C4-2B (cell line): ENCODE results near the gene LCN10.

Source experiments
- ZFX ChIP-seq: fragments of 450-650 bp; IDR thresholded peaks from 2 replicates; pipeline ENCODE4 v1.6.1; 2017
- TF ChIP-seq, protein P1 (sequence below): fragments of 450-650 bp; conservative IDR thresholded peaks from 2 replicates; pipeline ENCODE4 v1.5.1; 2017; ENCODE audit warnings: mild to moderate bottlenecking

DNA sequence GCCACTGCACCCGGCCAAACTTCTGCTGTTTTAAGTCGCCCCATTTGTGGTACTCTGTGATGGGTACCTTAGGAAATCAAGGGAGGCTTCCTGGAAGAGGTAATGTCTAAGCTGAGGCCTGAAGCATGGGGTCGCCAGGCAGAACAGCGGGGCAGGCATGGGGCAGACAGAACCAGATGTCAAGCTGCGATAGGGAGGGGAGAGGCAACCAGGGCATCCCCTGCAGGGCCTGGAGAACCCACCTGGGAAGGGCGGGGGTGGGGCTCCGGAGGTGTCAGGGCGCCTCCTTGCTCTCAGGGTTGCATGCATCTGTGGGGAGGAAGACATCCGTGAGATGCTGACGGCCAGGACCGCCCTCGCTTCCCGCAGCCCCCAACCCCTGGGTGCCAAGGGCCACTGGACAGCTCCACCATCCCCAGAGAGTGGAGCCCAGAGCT is 18.8 kb upstream of the LCN10 start:
- TF ChIP-seq, protein P1, sequence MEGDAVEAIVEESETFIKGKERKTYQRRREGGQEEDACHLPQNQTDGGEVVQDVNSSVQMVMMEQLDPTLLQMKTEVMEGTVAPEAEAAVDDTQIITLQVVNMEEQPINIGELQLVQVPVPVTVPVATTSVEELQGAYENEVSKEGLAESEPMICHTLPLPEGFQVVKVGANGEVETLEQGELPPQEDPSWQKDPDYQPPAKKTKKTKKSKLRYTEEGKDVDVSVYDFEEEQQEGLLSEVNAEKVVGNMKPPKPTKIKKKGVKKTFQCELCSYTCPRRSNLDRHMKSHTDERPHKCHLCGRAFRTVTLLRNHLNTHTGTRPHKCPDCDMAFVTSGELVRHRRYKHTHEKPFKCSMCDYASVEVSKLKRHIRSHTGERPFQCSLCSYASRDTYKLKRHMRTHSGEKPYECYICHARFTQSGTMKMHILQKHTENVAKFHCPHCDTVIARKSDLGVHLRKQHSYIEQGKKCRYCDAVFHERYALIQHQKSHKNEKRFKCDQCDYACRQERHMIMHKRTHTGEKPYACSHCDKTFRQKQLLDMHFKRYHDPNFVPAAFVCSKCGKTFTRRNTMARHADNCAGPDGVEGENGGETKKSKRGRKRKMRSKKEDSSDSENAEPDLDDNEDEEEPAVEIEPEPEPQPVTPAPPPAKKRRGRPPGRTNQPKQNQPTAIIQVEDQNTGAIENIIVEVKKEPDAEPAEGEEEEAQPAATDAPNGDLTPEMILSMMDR = no peak
- TF ChIP-seq ZFX = no peak
